NCI-H146 treated with DMSO at 0.1 percent for 48 hours (cell line): Measurements from ENCODE around the gene MAEA.
"Not testable (repeated sequence)": the region's sequence is repeated elsewhere in the genome, so short reads cannot be mapped to it uniquely, and the experiment has no call there.

Source experiments
- DNase-seq: peaks from one replicate; lab custom pipeline; 2025; ENCODE audit not compliant: unreplicated experiment; lab: John Stamatoyannopoulos, UW

The MAEA gene

DNA sequence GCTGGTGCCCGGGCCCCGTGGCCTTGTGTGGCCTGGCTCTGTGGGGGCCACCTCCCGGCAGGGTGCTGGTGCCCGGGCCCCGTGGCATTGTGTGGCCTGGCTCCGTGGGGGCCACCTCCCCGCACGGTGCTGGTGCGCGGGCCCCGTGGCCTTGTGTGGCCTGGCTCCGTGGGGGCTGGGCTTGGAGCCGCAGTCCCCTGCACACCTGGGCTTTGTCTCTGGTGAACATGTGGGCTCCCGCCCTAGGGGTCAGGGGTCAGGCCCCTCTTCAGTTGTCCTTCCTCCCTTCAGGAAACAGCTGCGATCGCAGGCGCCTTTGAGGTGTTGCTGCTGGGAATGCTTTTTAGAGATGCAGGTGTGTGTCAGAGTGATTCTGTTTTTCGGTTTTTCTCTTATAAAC lies 74.5 kb downstream of the MAEA start:
- no peak for DNase-seq

DNA sequence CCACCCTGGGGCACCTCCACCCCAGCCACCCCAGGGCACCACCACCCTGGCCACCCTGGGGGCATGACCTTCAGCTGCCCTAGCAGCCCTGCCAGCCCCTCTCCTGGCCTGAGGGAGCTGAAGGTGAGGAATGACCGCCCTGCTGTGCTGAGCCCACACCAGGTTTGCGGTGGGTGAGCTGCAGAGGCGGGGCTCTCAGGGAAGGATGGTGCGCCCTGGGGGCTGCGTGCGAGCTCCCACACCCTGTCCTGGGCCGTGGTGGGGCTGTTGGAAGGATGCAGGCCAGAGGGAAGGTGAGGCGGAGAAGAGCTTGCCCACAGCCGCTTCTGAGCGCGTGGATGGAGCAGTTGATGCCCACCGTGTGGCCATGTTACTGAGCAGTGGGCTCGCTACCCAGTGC lies 75.1 kb downstream of the MAEA start:
- no peak for DNase-seq

DNA sequence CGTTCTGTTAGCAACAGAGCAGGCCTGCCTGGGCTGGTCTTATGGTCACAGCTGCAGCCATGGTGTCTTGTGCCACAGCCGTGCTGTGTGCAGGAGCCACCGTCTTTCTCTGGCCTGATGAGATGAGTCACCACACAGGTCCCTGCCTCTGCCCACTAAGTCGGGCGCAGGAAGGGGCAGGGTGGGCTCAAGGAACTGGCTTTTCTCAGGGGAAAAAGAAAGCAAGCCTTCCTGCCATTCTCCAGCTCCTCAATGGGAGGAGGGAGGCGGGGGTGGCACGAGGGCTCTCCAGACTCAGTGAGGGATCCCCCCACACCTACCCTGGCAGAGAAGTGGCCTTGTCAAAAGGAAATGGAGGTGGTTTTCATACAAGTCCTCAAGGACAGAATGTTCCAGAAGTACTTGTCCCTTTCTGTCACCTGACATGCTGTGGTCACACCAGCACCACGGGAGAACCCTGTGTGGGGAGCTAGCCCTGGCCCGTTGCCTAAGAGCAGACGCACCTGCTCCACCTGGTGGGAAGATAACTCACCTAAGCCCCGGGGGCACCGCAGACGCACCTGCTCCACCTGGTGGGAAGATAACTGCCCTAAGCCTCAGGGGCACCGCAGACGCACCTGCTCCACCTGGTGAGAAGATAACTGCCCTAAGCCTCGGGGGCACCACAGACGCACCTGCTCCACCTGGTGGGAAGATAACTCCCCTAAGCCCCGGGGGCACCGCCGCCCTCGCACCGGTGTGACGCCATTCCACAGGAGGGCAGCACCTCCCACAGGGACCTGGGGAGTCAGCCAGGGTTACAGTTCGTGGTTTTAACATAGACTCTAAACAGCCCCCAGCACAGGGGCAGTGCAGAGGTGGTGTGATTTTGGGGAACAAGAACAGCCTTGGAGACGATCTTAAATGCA lies 75.8 kb downstream of the MAEA start:
- peak; percentile 29 for DNase-seq

DNA sequence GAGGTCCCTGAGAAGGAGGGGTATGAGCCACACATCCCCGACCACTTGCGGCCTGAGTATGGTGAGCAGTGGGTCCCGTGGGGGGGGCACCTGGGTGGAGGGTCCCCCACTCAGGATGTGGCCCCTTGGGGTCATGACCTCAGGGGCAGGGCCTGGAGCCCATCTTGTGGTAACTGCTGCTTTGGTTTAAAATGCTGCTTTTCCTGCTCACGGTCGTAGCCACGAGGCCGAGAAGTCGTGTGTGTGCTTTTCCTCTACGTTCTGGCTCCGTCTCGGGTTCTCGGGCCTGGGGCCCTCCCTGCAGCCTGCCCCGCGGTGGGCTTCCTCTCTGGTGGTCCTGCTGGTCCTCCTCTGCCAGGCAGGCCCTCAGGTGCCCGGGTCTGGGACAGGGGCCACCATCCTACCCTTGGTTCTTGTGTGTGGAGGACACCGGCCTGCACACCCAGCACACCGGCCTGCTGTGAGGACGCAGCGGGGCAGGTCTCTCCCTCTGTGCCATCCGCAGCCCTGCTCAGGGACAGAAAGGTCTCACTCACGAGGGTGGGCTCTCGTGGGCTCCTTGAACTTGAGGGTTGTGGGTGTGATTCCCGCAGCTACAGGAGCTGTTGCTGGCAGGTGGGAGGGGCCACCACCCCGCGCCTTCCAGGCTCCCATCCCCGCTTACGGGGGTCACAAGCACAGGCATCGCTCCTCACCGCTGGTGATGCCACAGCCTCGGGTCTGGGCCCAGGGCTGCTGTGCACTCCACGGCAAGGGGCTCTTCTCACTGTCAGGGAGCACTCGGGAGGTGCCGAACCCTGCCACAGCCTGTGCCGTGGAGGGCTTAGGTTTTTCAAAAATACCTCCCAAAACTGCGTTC lies 76.9 kb downstream of the MAEA start:
- no peak for DNase-seq

DNA sequence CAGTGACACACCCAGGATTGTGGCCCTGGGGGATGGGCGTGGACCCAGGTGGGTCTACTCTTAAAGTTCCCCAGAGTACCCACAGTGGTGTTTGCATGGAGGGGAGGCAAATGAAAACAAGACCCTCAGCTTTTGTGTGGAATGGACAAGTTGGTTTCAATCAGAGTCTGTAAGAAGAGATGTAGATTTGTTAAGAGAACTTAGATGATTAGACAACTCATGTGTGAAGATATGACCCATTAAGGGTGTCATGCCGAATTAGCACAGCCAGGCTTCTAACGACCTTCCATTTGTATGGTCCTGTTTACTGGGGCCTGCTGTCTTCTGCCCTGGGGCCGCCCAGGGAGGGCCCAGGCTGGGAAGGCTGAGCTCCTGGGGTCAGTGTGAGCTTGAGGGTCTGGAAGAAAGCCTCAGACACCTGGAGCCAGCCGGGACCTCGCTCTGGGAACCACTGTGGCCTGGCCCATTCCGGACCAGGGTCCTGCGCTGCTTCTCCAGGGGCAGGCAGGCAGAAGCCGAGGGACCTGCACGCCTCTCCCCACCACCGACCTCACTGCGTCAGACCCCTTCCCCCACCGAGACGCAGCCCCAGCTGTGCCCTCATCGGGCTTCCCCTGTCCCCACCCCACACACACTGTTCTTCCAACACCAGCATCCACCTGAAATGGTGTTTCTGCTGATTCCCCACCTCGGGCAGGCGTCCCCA lies 77.7 kb downstream of the MAEA start:
- DNase-seq, result no peak

DNA sequence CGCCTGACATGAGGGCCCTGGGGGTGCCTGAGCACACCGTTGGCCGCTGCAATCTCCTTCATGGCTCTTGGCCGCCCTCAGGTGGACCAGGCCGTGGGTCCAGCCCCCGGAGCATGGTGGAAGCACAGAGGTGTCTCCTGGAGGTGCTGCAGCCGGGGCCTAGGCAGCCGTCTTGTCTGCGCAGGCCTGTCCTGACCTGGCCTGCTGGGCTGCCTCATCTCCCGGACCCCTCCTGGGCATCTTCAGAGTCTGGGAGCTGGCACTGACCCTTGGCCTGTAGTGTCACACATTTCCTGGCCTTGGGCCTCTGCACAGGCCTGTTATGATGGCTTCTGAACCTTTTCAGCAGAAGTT lies 78.2 kb downstream of the MAEA start:
- no peak for DNase-seq

DNA sequence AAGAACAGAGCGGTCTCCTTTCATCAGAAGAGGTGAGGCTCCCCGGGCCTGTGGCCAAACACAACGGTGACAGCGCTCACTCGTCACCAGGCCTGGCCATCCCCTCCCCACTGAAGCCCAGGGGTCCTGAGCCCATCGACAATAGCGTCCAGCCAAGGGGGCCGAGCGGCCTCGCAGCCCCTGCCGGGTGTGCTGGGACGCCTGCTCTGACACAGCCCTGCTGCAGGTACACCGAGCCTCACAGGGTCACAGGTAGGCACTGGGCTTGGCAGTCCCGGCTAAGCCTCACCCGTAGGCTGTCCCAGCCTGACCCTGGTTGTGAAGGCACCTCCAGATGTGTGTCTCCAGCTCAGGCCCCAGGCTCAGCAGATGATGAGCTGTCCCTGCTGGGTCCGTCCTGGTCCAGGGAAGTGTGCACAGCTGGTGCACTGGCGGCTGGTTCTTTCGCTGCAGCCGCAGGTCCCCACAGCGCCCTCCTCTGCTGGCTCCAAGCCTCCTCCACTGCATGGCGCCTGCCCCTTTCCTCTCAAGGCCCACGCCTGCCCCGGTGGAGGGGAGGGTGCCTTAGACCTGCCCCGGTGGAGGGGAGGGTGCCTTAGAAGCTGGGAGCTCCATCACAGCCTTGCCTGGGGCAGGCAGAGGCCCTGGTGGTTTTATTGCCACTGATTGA lies 78.9 kb downstream of the MAEA start:
- DNase-seq, result no peak

DNA sequence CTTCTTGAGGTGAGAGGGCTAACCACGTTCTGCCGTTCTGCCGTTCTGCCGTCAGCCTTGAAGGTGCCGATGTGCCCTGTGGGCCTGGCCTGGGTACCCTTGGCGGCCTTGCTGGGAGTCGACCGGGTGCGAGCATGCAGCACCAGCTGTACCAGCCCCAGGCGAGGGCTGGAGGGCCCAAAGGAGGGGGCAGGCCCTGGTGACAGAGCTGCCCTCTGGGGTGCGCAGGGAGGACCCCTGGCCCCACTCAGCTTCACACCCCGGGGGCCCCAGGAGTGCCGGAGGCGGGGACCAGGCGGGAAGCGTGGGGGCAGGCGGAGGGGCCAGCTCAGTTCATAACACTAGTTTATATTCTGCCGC lies 79.4 kb downstream of the MAEA start:
- DNase-seq, result no peak

DNA sequence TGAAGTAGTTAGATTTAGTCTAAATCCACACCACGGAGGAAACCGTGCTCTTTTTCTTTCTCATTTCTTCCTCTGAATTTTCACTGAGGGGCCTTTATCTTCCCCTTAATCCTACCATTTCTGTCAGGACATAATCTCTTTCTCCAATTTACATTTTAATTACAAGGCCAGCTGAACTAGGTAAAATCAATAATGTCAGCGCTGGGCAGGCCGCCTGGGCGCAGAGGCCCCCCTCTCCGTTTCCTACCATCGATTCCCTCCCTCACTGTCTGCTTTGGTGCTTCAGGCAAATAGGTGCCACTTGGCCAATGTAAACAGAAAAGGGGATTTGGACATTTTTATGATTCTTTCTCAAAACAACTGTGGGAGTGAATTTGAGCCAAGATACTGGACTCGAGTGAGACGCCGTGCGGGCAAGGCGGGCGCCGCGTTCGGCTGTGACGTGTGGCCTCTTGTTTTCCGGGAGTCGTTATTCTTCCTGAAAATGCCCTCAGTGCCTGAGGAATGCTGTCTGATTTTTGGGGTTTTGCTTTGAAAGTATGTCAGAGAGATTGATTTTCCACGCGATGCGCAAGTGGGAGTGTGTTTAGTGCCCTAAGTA lies 79.9 kb downstream of the MAEA start:
- no peak for DNase-seq

DNA sequence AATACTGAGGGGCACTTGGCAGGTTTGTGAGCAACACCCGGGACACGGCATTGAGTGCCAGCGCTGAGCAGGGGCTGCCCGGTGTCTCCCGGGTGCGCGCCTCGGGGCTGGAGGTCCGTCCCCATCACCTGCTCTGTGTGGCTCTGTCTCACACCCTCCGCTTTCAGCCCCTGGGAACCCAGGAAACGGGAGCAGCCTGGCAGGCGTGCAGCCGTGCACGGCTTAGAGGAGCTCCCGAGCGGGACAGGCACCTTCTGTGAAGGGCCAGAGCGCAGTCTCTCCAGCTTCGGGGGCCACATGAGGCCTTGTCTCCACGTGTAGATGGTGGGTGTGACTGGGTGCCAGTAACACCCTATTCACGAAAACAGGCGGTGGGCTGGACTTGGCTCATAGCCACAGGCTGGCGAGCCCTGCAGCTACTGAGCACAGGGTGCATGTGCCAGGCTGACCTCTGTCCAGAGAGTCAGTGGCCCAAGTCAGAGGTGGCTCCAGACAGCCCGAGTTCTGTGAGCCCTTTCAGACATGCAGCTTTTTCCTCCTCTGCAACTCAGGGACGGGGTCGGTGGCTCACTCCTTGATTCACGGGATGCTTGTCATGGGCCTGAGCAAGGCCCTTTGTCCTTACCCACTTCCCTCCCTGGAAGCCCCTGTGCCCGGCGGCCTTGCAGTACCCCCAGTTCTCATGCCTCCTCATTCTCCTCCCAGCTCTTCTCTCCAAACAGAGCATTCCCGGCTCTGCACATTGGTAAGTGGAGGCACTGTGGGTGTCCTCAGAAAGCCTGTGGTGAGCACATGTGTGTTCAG lies 80.8 kb downstream of the MAEA start:
- DNase-seq, result no peak

DNA sequence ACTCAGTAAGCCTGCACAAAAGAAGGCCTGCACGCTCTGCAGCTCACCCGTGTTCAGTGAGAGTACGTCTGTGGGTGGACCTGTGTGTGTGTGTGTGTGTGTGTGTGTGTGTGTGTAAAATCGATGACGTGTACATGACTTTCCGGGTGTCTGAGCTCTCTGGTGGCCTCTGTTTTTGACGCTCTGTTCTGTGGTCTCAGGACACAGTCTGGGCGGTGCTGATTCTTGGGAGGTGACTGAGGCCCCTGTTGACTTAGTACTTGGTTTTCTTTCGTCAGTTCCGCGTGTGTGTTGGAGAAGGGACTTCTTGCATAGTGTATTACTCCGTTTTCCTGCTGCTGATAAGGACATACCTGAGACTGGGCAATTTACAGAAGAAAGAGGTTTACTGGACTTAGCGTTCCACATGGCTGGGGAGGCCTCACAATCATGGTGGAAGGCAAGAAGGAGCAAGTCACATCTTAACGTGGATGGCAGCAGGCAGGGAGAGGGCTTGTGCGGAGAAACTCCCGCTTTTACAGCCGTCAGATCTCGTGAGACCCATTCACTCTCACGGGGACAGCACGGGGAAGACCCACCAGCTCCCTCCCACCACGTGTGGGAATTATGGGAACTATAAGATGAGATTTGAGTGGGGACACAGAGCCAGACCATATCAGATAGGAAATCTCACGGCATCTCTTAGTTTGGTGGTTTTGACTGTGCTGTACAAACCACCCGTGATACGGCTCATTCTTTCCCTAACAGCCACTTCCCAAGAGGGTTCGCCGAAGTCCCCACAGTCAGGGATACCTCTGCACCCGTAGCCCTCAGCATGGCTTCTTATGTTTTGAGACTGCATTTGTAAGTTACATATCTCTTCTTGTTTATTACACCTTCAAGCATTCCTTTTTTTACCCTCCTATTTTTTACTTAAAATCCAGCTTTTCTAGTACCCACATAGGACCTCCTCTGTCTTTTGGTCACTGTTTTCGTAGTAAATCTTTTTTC lies 81.8 kb downstream of the MAEA start:
- DNase-seq, result no peak

DNA sequence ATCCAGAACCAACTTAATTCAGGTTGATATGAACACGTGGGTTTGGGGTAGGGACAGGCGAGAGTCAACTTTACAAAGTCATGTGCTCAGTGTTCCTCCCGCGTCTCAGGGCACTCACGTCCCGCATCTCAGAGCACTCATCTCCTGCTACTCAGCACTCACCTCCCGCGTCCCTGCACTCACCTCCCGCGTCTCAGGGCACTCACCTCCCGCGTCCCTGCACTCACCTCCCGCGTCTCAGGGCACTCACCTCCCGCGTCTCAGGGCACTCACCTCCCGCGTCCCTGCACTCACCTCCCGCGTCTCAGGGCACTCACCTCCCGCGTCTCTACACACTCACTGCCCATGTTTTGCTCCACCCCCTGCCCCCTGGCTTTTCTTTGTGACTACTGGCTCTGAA lies 82.9 kb downstream of the MAEA start:
- DNase-seq, result not testable (repeated sequence)

DNA sequence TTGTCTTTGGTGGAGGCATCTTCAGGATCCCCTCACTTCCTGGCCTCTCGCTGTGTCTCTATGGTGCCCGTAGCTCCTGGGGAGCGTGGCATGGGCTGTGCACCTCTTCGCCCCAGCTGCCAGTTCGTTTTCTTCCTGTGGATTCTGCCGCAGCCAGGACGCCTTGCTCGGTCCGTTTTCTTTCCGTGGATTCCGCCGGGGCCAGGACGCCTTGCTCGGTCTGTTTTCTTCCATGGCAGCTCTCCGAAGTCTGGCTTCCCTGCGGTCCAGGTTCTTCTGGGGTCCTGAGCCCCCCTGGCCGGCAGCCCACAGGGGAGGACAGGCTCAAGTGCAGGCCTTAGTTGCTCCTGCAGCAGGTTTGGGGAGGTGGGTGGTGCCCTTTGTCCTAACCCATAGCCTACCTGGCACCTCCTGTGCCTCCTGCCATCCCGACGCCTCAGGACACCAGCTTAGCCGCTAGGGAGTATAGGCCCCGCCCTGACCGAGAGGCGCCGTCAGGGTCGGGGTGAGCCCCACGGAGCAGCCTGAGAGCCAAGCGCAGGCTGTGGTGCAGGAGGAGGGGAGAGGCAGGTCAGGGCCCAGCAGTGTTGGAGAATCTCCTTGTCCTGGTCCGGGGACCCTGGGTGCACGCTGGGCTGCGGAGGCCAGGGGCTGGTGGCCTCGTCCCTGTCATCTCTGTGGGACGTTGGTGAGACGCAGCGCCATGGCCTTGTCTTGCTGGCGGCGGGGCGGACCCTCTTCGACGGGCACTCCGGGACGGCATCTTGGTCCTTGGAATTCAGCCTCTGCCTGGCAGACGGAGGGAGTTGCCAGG lies 84.4 kb downstream of the MAEA start:
- no peak for DNase-seq

DNA sequence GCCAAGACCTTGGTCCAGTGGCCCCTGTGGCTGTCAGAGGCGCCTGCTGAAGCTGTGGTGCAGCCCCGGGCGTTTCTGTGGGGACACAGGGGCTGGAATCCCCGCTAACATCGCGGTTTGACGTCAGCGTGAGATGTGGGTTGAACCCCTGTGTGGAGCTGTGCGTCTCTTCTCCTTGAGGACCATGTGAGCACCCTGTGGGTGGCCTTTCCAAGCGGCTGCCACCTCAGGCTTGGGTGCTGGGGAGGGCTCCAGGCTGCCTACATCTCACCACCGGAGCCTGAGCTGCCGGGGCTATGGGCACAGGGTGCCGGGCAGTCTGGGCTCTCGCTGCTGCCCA lies 85.0 kb downstream of the MAEA start:
- DNase-seq, result no peak

DNA sequence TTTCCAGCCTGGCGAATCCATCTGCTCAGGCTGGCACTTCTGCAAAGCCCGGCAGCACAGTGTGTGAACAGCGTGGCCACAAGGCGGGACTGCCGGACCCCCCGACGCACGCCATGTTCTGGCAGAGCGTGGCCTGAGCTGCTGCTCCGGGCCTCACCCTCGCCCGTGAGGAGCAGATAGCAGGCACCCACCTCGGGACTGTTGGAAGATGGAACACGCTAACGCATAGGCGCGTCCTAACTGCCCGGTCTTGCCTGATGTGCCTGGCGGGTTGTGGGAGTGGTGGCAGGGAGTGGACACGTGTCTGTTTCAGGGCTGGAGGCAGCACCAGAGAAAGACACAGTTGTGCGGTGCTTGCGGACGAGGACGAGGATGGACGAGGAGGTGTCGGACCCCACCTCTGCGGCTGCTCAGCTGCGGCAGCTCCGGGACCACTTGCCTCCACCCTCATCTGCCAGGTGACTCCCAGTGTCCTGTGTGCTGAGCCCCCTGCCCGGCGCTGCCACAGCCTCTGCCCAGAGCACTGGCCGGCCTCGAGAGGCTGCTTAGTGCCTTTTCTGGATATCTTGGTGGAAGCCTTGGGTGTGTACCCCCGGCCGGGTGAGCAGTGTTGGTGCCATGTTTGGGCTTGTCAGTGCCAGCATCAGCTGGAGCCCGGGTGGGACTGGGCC lies 85.5 kb downstream of the MAEA start:
- DNase-seq, result no peak

DNA sequence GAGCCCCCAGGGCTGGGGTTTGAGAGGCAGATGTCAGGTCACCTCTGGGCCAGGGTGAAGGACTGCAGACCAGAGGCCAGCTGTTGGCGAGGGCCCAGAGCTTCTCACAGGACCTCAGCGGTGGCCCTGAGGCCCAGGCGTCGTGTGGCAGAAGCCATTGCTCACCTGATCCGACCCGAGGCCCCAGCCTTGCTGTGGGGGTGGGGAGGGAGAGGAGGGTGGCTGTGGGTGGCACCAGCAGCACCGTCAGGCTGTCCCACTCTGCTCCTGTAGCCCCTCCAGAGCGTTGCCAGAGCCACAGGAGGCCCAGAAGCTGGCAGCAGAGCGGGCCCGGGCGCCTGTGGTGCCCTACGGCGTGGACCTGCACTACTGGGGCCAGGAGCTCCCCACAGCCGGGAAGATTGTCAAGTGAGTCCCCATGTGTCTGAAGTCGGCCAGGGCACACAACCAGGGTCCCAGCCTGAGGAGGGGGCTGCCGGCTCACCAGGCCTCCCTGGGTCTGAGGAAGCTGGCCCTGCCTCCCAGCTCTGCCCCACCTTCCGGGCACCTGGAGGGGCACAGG lies 86.2 kb downstream of the MAEA start:
- no peak for DNase-seq

DNA sequence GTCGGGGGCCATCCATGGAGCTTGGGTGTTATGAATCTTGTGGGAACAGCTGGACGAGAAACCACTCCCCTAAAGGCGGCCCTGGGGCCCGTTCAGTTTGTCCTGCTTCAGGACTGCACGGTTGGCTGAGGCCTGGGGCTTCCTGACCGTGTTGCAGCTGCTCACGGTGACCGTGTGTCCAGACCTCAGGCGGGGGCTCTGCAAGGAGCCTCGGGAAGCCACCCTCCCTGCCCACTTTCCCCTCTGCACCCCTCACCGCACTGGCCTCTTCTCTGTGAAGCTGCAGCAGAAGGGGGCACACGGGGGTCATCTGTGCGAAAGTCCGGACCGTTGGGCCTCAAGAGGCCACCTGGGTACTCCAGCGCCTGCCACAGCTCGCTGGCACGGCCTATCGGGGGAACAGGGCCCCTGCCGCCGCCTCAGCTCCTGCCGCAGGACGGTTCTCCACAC lies 86.7 kb downstream of the MAEA start:
- DNase-seq, result no peak
